AG08396 (cell line): ENCODE results near the gene DVL2.

Source experiments
- DNase-seq: peaks from one replicate; pipeline ENCODE4 v3.0.0; 2012; ENCODE audit warnings: low spot score, mixed read lengths

The DVL2 gene

GRCh38 chr17:7219229-7219811, 15.0 kb downstream of the DVL2 start:
- DNase-seq, result no peak

- DNase-seq, result no peak
These were observed 15.6 kb downstream of the DVL2 start for GRCh38 chr17:7218758-7219157.

GRCh38 chr17:7218166-7218565, 16.2 kb downstream of the DVL2 start:
- no peak for DNase-seq

DNA sequence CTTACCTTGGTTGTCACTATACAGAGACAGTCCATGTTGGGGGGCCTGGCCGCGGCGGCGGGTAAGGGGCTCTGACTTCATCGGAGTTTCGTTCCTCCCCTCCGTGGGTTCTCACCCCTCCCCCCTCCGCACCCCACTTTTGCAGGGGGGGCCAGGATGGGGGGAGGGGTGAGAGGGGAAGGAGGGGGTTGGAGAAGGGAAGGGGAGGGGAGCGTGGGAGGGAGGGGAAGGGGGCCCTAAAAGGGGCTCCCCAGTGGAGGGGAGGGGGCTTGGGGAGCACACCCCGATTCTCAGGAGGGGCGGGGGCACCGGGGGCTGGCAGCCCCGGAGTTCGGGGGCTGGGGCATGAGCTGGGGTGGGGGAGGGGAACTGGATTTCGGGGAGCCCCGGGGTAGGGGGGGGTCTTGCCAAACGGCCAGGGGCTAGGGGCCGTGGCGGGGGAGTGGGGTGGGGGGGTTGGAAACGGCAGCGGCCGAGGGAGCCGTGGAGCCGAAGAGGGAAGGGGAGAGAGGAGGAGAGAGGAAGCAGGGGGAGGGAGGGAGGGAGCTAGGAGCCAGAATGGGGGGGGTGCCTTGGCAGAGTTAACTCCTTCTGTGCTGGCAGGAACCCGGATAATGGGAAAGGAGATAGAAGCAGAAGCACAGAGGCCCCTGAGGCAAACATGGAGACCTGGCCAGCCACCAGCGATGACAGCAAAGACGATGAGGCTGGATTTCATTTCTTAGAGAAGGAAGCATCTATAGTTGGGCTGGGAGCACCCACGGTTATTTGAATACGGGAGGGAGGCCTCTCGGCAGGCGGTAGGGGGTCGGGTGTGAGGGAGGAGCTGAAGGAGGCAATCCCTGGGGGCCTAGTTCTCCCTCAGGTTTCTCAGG, 17.0 kb downstream of the DVL2 start:
- DNase-seq, result peak; percentile 85

- DNase-seq, result no peak
These were observed 17.8 kb downstream of the DVL2 start for GRCh38 chr17:7216242-7217112.

GRCh38 chr17:7215652-7216180, 18.6 kb downstream of the DVL2 start:
- DNase-seq, result no peak

DNA sequence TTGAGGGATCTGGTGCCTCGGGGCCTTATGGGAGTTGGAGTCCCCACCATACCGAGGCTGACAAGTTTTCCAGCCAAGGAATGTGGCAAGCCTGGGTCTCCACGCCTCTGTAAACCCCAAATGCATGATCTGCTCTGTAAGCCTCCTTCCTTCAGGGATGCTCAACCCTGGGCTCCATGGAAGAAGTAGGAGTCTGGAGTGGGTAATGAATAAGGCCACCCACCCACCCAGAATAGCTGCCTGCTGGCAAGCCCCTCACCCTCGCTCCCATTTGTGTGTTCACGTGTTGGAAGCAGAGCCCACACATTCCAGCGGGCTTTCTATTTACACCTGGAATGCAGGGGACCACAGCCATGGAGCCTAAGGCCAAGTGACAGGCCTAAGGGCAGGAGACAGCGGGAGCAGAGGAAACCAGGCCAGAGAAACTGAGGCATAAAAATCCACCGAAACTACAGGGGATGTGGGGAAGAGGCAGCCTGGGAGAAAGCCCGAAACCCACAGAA, 19.1 kb downstream of the DVL2 start:
- DNase-seq, result no peak

DNA sequence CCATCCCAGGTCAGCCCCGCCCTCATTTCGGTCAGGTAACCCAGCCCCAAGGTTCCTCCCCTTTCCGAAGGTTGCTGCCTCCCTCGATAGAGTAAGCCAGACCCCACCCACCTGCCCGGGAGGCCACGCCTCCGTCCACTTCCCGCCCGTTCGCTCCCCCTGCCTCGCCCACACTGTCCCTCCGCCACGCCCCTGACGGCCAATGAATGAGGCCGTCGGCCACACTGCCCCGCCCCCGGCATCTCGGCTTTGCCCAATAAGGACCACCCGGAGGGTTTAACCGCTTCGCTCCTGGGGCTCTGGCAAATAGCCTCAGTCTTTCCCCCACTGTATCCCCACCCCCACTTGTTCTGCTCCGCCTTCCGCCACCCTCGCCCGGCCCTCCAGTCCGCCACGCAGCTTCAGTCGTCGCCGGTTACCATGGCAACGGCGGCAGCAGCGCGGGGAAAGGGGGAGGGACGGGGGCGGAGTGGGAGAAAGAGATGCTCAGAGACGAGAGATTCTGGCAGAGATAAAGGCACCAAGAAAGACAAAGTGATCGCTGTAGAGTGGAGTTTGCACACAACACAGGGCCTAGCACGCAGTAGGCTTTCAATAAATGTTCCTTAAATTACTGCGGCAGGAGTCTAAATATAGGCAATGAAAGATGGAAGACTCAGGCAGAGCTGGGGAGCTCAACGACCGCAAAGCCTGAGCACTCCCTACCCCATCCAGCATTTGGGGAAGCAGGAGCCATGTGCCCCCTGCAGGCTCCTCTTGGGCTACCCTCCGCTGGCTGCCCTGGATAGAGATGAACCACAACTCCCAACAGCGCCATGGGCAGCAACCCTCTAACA, 19.8 kb downstream of the DVL2 start:
- DNase-seq, result peak; percentile 95

DNA sequence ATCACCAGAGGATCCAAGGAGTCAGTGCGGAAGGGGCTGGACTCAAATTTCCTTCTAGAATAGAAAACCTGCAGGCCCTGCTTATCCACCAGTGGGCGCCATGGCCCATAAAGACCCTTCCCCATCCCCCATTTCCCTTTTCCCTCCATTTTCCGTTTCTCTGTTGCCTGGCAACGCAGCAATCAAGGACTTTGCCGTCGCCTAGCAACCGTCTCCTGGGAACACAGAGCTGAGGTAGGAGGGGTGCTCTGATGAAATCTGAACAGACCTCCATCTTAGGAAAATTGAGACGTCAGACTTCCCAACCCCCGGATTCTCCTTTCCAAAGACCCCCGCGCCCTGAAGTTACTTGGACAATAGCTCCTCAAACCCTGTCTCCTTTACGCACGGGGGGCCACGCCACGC, 20.4 kb downstream of the DVL2 start:
- peak; percentile 76 for DNase-seq

DNA sequence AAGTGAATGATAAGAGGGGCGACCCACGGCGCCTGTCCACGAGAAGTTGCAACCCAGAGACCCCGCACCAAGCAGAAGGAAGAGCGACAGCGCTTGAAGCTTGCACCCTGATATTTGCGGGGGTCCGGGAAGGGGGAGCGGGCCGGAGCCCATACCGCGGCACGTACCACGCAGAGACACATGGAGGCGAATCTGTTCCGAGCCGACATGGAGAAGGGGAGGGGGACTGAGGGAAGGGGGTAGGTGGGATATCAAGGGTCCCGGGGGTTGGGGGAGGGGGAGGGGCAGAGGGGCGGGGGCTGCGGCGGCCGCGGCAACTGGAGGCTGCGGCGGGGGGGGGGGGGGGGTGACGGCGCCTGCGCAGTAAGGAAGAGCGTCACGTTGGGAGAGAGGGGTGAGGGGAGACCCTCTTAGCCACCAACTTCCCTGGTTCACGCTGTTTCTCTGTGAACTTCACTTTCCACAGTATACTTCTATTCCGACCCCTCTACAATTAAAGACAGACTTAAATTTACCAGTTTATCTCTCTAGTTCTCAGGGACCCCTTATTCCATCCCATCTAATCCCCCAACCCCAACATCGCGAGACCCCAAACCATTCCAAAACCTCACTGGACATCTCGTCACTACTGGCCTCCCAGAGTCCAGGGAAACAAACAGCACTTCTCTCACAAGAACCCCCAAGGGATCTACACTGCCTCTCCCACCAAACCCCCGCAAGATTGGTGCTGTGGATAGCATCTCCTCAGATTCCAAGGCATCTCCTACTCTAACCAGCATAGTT, 22.6 kb downstream of the DVL2 start:
- DNase-seq, result no peak

DNA sequence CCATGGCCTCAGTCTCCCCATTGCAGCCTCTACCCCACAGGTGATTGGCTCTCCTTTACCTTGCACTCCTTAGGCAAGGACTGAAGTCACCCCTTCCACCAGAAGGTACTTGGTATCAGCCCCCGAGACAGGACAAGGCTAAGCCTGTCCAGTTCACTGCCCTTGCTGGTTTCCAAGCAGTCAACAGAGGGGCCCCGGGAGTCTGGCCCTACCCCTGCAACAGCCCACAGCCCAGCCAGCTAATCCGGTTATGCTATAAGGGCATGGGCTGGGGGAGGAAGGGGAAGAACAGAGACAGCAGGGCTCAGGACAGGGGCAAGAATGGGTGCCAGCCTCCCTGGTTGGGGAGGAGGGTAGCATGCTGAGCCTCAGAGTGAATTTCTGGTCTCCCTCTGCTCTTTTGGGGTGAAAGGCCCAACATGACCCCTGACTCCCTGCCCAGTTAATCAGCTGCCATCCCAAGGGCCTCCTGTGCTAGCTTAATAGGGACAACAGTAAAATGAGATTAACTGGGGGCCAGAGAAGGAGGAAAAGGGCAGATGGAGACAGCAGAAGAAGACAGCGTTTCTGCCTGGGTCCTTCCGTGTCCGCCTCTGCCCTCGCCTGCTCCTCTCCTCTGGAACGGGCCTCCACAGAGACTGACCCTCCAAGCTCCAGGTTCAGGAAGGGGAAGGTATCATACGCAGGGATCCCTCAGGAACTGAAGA, 25.4 kb downstream of the DVL2 start:
- no peak for DNase-seq

GRCh38 chr17:7208027-7208571, 26.2 kb downstream of the DVL2 start:
- no peak for DNase-seq

DNA sequence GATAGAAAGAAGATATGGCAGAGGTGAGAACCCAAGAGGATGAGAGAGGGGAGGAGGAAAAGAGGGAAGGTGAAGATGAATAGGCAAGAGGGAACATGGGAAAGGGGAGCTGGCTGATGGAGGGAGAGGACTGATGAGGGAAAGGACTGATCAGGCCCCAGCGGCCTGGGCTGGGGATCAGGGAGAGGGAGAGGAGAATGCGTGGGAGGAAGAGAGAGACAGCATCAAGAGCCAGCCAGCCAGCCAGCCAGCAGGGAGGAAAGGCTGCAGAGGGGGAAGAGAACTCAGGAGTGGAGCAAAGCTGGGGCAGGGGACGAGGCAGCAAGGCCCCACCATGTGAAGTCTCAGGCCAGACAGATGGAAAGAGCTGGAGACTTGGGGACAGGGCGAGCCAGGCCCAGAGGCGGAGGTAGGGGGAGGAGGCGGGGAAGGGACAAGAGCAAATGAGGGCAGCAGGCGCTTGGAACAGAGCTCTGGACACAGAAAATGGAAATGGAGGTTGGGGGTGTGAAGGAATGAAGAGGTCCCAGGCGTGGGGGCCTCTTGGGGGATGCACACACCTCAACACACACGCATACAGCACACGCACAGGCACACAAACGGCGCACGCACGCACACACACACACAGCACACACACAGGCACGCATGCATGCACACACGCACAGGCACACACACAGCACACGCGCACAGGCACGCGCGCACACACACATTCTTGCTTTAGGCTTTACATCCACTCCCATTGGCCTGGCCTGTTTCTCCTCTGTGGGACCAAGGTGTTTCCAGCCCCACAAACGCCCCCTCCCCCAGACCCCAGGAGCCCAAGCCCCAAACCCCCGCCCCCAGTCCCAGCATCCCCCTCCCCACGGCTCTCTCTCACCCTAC, 27.0 kb downstream of the DVL2 start:
- peak; percentile 63 for DNase-seq

- no peak for DNase-seq
These were observed 28.8 kb downstream of the DVL2 start for GRCh38 chr17:7205561-7205960.

- peak; percentile 90 for DNase-seq
These were observed 29.4 kb downstream of the DVL2 start for GRCh38 chr17:7204828-7205461.

DNA sequence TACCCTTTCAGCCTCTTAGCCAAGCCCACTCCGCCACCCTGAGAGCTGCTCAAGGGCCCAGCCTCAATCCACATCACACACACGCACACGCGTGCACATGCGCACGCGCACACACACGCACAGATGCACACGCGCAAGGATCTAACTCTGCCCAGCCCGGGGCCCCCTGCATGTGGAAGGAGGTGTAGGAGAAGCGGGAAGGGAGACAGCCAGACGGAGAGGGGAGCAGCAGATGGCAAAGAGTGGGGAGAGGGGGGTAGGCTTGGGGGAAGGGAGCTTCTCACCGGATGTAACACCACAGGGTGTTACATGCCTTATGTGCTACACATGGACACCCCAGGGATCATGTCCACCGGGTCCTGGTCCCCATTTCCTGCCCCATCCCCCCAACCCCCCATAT, 30.0 kb downstream of the DVL2 start:
- DNase-seq, result no peak

DNA sequence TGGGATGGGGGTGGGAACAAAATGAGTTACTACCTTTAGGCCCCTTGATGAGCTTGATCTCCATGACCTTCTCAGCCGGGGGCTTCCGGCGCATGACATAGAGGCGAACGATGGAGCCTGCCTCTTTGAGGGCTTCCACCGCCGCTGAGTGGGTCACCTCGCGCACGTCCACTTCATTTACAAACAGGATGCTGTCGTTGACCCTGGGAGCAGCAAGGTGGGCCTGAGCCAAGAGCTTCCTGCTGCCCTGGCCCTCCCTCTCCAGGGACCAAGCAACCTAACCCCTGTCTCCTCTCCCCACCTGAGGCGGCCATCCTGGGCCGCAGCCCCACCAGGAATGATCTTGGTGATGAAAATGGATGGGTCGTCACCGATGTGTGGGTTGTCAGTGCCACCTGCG, 30.9 kb downstream of the DVL2 start:
- DNase-seq, result no peak
